ENCODE results near the gene ITPK1.

GRCh38 chr14:93067088-93067487, 48.6 kb downstream of the ITPK1 start:
- TF ChIP-seq CTCF (conservative IDR thresholded peaks at IDR 0.05; ENCODE audit: low read depth in 2 of 2) (no peak), EZH2phosphoT487 (IDR thresholded peaks at IDR 0.05; ENCODE audit: unreplicated experiment) (no peak), JUNB (IDR thresholded peaks at IDR 0.05; ENCODE audit: unreplicated experiment) (no peak), STAT1 (IDR thresholded peaks at IDR 0.05; ENCODE audit: unreplicated experiment) (no peak), POLR2AphosphoS5 (IDR thresholded peaks at IDR 0.05; ENCODE audit: low read depth) (no peak), EZH2 (IDR thresholded peaks at IDR 0.05; ENCODE audit: low read depth, unreplicated experiment) (no peak), CREB1 (CRISPR knock-in tag; IDR thresholded peaks at IDR 0.05; ENCODE audit: low read depth) (no peak)
- TF ChIP-seq, protein P1, sequence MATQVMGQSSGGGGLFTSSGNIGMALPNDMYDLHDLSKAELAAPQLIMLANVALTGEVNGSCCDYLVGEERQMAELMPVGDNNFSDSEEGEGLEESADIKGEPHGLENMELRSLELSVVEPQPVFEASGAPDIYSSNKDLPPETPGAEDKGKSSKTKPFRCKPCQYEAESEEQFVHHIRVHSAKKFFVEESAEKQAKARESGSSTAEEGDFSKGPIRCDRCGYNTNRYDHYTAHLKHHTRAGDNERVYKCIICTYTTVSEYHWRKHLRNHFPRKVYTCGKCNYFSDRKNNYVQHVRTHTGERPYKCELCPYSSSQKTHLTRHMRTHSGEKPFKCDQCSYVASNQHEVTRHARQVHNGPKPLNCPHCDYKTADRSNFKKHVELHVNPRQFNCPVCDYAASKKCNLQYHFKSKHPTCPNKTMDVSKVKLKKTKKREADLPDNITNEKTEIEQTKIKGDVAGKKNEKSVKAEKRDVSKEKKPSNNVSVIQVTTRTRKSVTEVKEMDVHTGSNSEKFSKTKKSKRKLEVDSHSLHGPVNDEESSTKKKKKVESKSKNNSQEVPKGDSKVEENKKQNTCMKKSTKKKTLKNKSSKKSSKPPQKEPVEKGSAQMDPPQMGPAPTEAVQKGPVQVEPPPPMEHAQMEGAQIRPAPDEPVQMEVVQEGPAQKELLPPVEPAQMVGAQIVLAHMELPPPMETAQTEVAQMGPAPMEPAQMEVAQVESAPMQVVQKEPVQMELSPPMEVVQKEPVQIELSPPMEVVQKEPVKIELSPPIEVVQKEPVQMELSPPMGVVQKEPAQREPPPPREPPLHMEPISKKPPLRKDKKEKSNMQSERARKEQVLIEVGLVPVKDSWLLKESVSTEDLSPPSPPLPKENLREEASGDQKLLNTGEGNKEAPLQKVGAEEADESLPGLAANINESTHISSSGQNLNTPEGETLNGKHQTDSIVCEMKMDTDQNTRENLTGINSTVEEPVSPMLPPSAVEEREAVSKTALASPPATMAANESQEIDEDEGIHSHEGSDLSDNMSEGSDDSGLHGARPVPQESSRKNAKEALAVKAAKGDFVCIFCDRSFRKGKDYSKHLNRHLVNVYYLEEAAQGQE (IDR thresholded peaks at IDR 0.05; ENCODE audit: unreplicated experiment): no peak

All from GM23338 (cell line).